Calu3 (cell line): Measurements from ENCODE around the gene KIAA1755. TPM values are rescaled to one million over a fixed set of nuclear protein-coding genes. Genes with fewer than 3 reads are reported as not detected.

ENCODE experiments used
- BruUV-seq: library from RNA; stranded (reverse); fragments of 400-500 nt; replicated peaks from 2 replicates; lab custom pipeline; 2021; lab: Mats Ljungman, UMichigan
- CTCF ChIA-PET: fragments of 300-600 bp; sonication (Branson Sonifier 250); formaldehyde crosslinking; loops from one replicate; lab custom pipeline; 2022; ENCODE audit warnings: antibody characterized with exemption; lab: Charles Lee
- DNase-seq: peaks from one replicate; pipeline ENCODE4 v3.0.0; 2022
- H3K27ac Mint-ChIP-seq: one replicate; pipeline ENCODE4 v1.8.0; 2022; ENCODE audit warnings: mixed read lengths; ENCODE audit not compliant: unreplicated experiment
- H3K27me3 Mint-ChIP-seq: one replicate; pipeline ENCODE4 v1.8.0; 2022; ENCODE audit warnings: mixed read lengths; ENCODE audit not compliant: unreplicated experiment
- H3K36me3 Mint-ChIP-seq: one replicate; pipeline ENCODE4 v1.8.0; 2022; ENCODE audit warnings: mild to moderate bottlenecking, moderate library complexity, mixed read lengths; ENCODE audit not compliant: insufficient read depth, unreplicated experiment
- H3K4me1 Mint-ChIP-seq: one replicate; pipeline ENCODE4 v1.8.0; 2022; ENCODE audit warnings: mild to moderate bottlenecking, low read depth, mixed read lengths; ENCODE audit not compliant: unreplicated experiment
- H3K4me3 Mint-ChIP-seq: one replicate; pipeline ENCODE4 v1.8.0; 2022; ENCODE audit warnings: mild to moderate bottlenecking, low read depth, moderate library complexity, mixed read lengths; ENCODE audit not compliant: unreplicated experiment
- H3K9me3 Mint-ChIP-seq: one replicate; pipeline ENCODE4 v1.8.0; 2022; ENCODE audit warnings: low read depth, mixed read lengths; ENCODE audit not compliant: unreplicated experiment
- intact Hi-C: fragments of 100-400 bp; cut with micrococcal nuclease; formaldehyde crosslinking; loops from one replicate; pipeline ENCODE4 v1.10.0; 2022; ENCODE audit not compliant: unreplicated experiment
- total RNA-seq: library from RNA; stranded (reverse); gene quantifications from 2 replicates; pipeline ENCODE4 v1.2.3, GENCODE V29; 2022
- TF ChIP-seq, protein P1 (sequence below): fragments of 200-600 bp; IDR thresholded peaks from one replicate; pipeline ENCODE4 v1.8.0; 2022; ENCODE audit warnings: antibody characterized with exemption; ENCODE audit not compliant: unreplicated experiment

KIAA1755 gene
- total RNA-seq, 1 experiment from 2014 or later, result not detected

DNA sequence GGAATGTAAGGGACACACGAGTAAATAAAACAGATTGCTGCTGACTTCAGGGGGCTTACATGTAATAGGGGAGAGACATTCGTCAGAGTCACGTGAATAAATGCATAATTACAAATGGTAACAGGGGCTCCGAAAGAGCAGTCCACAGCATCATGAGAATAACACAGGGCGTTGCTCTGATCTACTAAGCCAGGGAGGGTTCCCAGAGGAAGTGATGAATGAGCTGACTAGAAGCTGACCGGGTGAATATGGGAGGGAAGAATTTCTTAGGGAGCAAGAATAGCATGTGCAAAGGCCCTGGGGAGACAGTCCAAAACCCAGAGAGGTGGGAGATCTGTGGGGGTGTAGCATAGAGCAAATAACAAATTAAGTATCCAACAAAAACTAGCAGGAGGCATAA, 45.8 kb upstream of the KIAA1755 start:
- no peak overlapping the region for H3K27ac Mint-ChIP-seq
- no peaks in the 10 kb centered on the region for H3K36me3 Mint-ChIP-seq
- CTCF ChIA-PET, result no interaction called here
- DNase-seq, result no peak
- no peaks in the 10 kb centered on the region for H3K9me3 Mint-ChIP-seq
- intact Hi-C loops, result loop anchor here (5.0 kb wide), 1 partner anchor 254 kb away; no protein-coding TSS in a partner anchor
- H3K27me3 Mint-ChIP-seq, result peaks cover 52% of the 10 kb centered on the region
- no peaks in the 10 kb centered on the region for H3K4me1 Mint-ChIP-seq
- TF ChIP-seq, protein P1, sequence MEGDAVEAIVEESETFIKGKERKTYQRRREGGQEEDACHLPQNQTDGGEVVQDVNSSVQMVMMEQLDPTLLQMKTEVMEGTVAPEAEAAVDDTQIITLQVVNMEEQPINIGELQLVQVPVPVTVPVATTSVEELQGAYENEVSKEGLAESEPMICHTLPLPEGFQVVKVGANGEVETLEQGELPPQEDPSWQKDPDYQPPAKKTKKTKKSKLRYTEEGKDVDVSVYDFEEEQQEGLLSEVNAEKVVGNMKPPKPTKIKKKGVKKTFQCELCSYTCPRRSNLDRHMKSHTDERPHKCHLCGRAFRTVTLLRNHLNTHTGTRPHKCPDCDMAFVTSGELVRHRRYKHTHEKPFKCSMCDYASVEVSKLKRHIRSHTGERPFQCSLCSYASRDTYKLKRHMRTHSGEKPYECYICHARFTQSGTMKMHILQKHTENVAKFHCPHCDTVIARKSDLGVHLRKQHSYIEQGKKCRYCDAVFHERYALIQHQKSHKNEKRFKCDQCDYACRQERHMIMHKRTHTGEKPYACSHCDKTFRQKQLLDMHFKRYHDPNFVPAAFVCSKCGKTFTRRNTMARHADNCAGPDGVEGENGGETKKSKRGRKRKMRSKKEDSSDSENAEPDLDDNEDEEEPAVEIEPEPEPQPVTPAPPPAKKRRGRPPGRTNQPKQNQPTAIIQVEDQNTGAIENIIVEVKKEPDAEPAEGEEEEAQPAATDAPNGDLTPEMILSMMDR, result no peak
- no TSS peak for BruUV-seq
- no peak overlapping the region for H3K4me3 Mint-ChIP-seq

DNA sequence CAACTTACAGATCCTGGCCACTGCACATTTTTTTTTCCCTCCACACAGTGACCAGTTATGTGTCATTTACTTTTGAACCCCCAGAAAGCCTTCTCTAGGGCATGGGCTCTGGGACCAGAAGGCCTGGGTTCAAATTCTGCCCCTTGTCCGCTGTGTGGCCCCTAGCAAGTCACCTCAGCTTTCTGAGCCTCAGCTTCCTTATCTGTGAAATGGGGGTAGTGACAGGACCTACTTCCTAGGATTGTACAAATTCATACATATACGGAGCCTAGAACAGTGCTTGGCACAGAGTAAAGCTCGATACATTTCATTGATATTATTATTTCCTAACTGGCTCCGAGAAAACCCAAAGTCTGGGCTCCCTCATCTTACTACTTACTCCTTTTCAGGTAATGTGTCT, 45.0 kb upstream of the KIAA1755 start:
- TF ChIP-seq, protein P1, result no peak
- no peak for DNase-seq
- H3K4me3 Mint-ChIP-seq, result no peak overlapping the region
- no peak overlapping the region for H3K27ac Mint-ChIP-seq
- H3K27me3 Mint-ChIP-seq, result peaks cover 52% of the 10 kb centered on the region
- CTCF ChIA-PET, result interaction anchor here (0.7 to 1.8 kb wide), 6 partner anchors 11 to 1676 kb away, joined by 3 to 10 read pairs (median 8); no protein-coding TSS in a partner anchor
- H3K4me1 Mint-ChIP-seq, result peaks cover 2% of the 10 kb centered on the region
- no TSS peak for BruUV-seq
- H3K9me3 Mint-ChIP-seq, result no peaks in the 10 kb centered on the region
- no peaks in the 10 kb centered on the region for H3K36me3 Mint-ChIP-seq
- intact Hi-C loops, result loop anchor here (5.0 kb wide), 1 partner anchor 253 kb away; no protein-coding TSS in a partner anchor

DNA sequence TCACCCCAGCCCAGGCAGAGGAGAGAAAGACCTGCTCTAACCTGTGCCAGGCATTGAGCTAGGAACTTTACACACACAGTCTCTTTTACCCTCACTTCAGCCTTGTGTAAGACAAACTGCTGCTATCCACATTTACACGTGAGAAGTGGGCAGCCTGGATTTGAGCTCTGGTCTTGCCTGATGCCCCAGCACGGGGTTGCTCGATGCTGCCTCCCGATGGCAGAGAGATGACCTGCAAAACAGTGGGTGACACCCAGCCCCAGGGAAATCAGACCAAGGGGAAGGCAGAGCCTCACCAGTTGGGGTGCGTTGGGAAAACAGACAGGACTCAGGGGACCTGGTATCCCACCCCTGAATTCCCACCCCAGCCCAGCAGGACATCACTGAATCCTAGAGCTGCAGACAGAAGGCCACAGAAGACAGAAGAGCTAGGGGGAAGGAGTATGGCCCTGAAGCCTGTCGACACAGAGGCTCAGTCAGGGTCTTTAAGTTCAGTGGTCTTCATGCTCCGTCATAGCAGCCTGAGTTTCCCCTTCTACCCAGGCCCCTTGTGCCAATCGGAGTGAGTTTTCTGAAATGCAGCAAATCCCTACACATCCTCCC, 44.4 kb upstream of the KIAA1755 start:
- DNase-seq, result peak; percentile 84
- peaks cover 52% of the 10 kb centered on the region for H3K27me3 Mint-ChIP-seq
- no TSS peak for BruUV-seq
- H3K27ac Mint-ChIP-seq, result no peak overlapping the region
- peaks cover 4% of the 10 kb centered on the region for H3K36me3 Mint-ChIP-seq
- H3K4me3 Mint-ChIP-seq, result no peak overlapping the region
- TF ChIP-seq, protein P1, result peak; percentile 78
- intact Hi-C loops, result loop anchor here (5.0 kb wide), 2 partner anchors 73 to 253 kb away; no protein-coding TSS in a partner anchor
- H3K9me3 Mint-ChIP-seq, result no peaks in the 10 kb centered on the region
- CTCF ChIA-PET, result interaction anchor here (0.6 to 1.8 kb wide), 11 partner anchors 11 to 1676 kb away, joined by 3 to 15 read pairs (median 4); no protein-coding TSS in a partner anchor
- peaks cover 8% of the 10 kb centered on the region for H3K4me1 Mint-ChIP-seq

DNA sequence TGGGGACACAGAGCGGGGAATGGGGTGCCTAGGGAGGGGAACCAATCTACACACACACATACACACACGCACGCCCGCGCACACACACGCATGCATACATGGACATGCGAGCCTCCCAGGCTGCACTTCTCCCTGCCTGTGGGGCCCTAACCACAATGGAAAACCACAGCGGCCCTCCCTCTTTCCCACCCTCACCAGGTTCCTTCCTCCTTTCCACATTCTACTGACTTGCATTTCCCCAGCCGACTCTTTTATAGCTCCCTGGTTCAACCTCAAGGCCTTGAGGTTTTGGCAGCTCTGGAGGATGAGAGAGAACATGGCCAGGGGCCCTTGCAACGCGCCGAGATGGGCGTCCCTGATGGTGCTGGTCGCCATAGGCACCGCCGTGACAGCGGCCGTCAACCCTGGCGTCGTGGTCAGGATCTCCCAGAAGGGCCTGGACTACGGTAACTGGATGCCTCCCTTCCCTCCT, 43.4 kb upstream of the KIAA1755 start, which contains the start of gene BPI:
Gene BPI (plus strand): TSS at position 249 of the 472 bp plus-strand sequence. CDS start 68 bp downstream, at position 317.
- TF ChIP-seq, protein P1, result no peak
- Mint-ChIP-seq H3K4me3 (no peak within 1 kb of the TSS), H3K9me3 (no peaks in the 10 kb centered on the region), H3K27ac (no peak within 1 kb of the TSS), H3K36me3 (peaks cover 6% of the 10 kb centered on the region), H3K4me1 (peaks cover 13% of the 10 kb centered on the region), H3K27me3 (peaks cover 52% of the 10 kb centered on the region)
- intact Hi-C loops, result loop anchor here (5.0 kb wide), 1 partner anchor 72 kb away; no protein-coding TSS in a partner anchor
- no TSS peak for BruUV-seq
- CTCF ChIA-PET, result interaction anchor here (1.0 to 1.8 kb wide), 3 partner anchors 73 to 86 kb away, joined by 7 to 15 read pairs (median 10); no protein-coding TSS in a partner anchor
- DNase-seq, result no peak
